ENCODE measurements around the gene CXorf38. TPM values are rescaled to one million over a fixed set of nuclear protein-coding genes. Genes with fewer than 3 reads are reported as not detected.
"Not testable (repeated sequence)": the region's sequence is repeated elsewhere in the genome, so short reads cannot be mapped to it uniquely, and the experiment has no call there.

Gene CXorf38
- total RNA-seq, 1 experiment from 2014 or later, result 19.8 TPM

DNA sequence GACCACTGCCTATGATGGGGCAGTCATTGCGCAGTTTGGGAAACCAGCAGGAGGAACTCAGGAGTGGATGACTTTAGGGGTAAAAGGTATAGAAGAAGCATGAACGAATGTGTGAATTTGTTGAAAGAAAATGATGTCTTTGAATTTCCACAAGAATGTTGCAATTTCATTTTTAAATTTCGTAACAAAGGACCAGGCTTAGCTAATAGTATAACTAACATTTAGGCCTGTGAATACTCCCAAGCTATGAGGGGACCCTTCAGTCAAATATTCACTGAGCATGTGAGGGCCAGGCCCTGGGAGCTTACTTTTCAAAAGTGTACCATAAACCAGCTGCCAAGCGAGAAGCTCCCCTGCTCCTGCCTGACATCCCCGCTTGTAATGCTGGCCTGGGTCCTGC, 18.9 kb downstream of the CXorf38 start:
- no peak for DNase-seq (ENCODE audit: low read depth)

DNA sequence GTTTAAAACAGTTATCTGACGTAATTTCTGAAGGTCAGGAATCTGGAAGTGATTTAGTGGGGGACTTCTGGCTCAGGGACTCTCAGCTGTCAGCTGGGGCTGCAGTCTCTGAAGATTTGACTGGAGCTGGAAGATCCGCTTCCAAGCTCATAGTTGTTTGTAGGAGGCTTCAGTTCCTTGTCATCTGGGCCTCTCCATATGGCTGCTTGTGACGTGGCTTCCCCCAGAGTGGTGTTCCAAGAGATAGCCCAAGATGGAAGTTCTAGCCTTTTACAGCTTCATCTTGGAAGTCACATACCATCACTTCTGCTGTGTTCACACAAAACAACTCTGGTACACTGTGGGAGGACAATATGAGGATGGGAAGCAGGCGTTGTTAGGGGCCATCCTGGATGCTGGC, 22.1 kb downstream of the CXorf38 start:
- DNase-seq (ENCODE audit: low read depth), result no peak

DNA sequence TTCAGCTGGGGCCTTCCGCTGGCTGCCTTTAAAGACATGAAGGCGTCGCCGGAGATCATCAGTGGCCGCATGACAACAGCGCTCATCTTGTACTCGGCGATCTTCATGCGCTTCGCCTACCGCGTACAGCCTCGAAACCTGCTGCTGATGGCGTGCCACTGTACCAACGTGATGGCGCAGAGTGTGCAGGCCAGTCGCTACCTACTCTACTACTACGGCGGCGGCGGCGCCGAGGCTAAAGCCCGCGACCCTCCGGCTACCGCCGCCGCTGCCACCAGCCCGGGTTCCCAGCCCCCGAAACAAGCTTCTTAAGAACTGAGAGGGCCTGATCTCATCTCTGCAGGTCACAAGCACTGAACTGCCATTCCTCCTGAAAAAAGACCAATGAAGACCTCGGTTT, 23.7 kb downstream of the CXorf38 start:
- no peak for DNase-seq (ENCODE audit: low read depth)

DNA sequence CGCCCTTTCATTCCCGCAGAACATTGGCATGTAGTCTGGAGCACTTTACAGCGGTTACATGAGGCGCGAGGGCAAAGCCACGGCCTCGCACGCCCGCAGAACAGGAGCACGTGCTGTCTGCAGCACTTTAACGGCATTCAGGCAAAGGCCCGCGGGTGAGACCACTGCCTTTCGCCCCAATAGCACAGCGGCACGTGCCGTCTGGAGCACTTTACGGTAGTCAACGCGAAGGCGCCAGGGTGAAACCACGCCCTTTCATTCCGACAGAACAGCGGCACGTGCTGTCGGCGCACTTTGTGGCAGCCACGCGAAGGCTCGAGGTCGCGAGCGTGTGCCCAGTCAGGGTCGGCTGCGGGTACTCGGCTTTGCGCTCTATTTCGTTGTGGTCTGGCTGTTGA, 24.2 kb downstream of the CXorf38 start, which contains the start of gene MPC1L:
Gene MPC1L (plus strand): TSS at position 290 of the 398 bp plus-strand sequence. CDS start 138 bp downstream, outside the sequence.
- DNase-seq (ENCODE audit: low read depth), result no peak

DNA sequence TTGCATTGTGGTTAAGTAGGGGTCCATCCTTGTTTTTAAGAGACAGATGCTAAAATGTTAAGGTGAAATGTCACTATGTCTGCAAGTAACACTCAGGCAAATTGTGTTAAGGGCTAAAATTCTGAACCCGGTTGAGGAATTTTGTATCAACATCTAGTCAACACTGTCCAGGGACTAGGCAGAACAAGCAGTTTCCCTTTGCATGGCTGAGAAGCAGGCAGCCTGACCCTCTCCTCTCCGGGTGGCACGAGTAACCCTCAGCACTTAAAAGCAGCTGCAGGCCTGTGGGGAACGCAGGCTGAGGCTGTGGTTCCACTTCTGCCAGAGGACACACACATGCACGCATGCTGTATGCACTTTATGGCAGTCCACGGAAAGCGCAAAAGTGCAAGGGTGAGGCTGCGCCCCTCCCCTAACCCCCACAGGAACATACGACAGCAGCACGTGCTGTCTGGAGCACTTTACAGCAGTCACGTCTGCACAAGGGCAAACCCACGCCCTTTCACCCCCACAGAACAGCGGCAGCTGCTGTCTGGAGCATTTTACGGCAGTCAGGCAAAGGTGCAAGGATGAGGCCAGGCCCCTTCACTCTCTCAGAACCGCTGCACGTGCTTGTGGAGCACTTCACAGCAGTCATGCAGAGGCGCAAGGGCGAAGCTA, 24.8 kb downstream of the CXorf38 start:
- DNase-seq (ENCODE audit: low read depth), result no peak

DNA sequence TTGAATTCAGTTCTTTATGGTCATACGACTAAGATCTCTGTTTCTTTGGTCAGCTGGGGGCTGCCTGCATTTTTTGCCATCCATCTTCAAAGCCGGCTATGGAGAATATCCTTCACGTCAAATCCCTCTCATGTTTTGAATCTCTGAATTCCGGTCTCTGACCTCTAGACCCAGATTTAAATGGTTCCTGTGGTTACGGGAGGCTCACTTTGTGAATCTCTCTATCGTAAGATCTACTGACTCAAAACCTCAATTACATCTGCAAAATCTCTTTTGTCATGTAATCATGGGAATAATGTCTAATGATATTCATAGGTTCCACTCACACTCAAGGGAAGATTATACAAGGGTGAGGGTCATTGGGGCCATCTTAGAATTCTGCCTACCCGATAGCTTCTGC, 29.8 kb downstream of the CXorf38 start:
- no peak for DNase-seq (ENCODE audit: low read depth)

DNA sequence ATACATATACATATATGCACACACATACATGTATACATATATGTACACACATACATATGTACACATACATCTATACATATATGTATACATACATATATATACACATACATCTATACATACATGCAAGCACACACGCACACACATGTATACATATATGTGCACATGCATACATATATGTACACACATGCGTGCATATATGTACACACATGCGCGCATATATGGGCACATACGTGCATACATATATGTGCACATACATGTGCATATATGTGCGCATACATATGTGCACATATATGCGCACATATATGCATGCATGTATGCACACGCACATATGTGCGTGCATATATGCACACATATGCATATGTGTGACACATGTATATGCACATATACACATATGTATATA, 31.4 kb downstream of the CXorf38 start:
- DNase-seq (ENCODE audit: low read depth), result no peak

DNA sequence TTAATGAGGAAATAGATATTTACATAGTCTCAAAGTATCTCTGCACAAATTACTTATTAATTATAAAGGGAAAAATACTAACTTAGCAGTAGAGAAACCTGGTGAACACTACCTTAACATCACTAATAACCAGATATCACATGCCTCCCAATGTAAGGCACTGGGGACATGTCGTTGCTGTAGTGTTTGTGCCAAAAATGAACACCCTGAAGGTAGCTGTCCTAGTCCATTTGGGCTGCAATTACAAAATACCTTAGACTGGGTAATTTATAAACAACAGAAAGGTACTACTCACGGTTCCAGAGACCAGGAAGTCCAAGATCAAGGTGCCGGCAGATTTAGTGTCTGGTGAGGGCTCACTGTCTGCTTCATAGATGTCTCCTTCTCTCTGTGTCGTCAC, 34.9 kb downstream of the CXorf38 start:
- no peak for DNase-seq (ENCODE audit: low read depth)

DNA sequence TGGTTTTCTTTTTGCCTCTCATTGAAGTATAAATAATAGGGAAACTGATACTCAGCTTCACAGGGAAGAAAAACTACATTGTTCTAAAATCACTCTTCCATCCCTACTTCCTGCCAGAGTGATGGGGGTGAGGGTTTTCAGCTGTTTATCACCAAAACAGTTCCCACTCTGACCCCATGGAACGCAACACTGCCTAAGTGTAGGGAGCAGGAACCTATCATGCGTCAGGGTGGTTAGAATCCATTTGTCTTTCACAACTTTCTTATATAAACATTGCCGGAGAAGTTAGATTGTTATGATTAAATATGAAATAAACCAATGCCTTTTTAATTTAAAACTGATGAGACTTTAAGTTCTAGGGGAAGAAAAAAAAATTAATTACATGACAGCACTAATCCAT, 40.0 kb downstream of the CXorf38 start:
- DNase-seq (ENCODE audit: low read depth), result no peak

DNA sequence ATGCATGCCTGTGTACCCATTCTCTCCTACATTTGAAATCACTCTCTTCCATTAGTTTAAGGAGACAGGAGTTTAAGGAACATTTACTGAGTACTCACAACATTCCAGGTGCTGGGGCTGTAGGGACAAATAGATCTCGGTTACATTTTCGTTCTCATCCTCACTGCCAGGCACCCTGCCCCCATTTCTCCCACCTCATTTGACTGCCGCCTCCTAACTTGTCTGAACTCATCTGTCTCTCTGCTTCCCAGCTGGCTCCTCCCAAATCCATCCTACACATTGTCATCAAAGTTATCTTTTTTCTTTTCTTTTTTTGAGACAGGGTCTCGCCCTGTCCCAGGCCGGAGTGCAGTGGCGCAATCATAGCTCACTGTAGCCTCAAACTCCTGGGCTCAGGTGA, 43.9 kb downstream of the CXorf38 start:
- DNase-seq (ENCODE audit: low read depth), result no peak

DNA sequence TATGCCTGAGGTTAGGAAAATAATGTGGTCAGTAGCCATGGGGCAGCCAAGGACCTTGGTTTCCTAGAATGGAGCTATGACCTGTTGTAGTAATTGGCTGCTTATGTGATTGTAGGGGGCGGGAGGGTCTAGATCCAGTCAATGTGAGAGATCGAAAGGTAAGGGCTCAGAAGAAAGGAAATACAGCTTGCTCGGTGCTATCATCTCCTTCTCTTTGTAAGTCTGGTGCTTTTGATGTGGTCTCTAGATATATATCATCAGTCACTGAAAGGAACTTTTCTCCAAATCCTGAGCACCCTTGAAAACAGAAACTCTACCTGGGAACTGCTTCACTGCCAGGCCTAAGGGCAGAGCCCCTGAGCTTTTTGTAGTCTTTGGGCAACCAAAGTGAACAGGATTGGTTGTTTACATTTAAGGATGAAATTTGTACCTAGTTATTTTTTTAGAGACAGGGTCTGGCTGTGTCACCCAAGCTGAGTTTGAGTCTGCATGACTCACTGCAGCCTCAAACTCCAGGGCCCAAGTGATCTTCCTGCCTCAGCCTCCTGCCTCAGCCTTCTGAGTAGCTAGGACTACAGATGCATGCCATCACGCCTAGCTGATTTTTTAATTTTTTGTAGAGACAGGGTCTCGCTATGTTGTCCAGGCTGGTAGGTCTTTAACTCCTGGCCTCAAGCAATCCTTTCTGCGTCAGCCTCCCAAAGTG, 57.6 kb downstream of the CXorf38 start:
- DNase-seq (ENCODE audit: low read depth), result not testable (repeated sequence)

DNA sequence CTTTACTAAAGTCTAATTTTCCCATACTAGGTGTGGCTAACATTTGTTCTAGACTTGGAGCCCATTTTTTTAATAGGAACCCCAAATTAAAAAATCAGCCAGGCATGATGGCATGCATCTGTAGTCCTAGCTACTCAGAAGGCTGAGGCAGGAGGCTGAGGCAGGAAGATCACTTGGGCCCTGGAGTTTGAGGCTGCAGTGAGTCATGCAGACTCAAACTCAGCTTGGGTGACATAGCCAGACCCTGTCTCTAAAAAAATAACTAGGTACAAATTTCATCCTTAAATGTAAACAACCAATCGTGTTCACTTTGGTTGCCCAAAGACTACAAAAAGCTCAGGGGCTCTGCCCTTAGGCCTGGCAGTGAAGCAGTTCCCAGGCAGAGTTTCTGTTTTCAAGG, 59.7 kb downstream of the CXorf38 start:
- DNase-seq (ENCODE audit: low read depth), result not testable (repeated sequence)

DNA sequence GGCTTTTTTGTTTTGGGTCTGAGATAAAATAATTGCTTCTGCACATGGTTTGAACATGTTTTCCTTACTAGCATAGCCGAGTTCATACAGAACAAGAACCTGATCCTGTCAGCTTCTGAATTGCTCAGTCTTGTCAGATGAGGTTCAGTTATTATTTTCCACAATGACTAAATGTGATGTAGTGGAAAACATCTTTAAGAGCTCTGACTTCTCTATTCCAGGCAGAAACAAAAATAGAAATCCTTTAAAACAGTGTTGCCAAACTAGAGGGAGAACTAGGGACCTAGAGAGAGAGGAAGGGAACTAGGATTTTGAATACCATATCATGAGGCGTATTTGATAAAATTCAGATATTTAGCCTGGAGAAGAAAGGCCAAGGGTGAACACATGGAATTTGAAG, 64.5 kb downstream of the CXorf38 start:
- no peak for DNase-seq (ENCODE audit: low read depth)

DNA sequence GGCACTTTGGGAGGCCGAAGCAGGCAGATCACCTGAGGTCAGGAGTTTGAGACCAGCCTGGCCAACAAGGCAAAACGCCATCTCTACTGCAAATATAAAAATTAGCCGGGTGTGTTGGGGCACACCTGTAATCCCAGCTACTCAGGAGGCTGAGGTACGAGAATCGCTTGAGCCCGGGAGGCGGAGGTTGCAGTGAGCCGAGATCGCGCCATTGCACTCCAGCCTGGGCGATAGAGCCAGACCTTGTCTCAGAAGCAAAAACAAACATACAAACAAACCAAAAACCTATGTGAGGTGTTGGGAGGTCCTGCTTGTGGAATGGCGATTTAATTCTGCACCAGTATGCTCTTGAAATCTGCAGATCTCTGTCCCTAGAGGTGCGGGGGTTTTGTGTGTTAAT, 65.2 kb downstream of the CXorf38 start:
- DNase-seq (ENCODE audit: low read depth), result not testable (repeated sequence)

DNA sequence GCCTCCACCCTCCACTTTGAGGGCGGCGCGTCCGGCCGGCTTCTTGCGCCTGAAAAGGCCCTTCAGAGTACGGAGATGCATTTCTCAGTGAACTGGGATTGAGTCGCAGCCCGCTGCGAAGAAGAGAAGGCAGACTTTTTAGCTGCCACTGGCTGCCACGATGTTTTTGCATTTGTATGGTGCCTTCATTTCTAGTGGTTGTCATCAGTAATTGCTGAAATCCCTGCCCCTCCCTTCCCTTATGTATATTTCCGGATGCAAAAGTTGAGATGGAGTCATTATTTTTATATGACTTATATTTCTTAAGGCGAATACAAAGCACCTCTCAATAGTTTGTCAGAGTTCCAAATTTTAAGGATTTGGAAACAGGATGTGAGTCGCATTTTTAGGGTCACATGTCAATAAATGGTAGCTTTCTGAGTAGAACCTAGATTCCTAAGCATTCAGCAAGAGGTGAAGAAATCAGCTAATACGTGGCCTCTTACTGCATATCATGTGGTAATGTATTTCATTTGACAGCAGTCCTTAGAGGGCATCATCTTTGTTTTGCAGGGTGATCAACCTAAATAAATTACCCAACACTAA, 65.9 kb downstream of the CXorf38 start:
- DNase-seq (ENCODE audit: low read depth), result peak; percentile 4

DNA sequence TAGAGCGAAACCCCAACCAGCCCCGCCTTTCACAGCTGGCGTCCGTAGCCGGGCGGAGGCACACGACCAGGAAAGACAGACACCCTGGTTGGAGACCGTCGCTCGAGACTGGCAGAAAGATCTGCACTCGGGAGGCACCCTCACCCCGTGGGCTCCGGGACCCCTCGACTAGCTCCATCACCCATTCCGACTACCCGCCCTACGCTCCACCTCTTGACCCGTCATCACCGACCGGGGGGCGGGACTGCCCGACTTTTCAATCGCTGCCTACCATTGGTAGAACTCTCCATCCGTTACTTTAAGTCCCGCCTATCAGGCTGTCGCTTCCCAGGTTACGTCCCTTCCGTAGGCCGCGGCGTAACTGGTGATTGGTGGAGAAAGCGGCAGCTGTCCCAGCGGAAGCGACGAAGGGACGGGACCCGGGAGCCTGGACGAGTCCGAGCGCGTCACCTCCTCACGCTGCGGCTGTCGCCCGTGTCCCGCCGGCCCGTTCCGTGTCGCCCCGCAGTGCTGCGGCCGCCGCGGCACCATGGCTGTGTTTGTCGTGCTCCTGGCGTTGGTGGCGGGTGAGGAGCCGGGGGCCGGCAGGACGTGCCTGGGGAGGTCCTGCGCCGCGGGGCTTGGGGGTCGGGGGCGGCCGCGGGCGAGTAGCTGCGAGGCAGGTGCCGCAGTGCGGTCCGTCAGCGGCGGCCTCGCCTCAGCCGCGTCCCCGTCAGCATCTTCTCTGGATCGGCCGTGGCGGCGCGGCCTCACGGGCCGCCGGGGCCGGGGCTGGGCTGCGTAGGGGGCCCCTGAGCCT, 66.6 kb downstream of the CXorf38 start, which contains the start of gene ATP6AP2:
Gene ATP6AP2 (plus strand): TSS at position 434 of the 799 bp plus-strand sequence. CDS start 96 bp downstream, at position 530.
- peak; percentile 92 for DNase-seq (ENCODE audit: low read depth)

DNA sequence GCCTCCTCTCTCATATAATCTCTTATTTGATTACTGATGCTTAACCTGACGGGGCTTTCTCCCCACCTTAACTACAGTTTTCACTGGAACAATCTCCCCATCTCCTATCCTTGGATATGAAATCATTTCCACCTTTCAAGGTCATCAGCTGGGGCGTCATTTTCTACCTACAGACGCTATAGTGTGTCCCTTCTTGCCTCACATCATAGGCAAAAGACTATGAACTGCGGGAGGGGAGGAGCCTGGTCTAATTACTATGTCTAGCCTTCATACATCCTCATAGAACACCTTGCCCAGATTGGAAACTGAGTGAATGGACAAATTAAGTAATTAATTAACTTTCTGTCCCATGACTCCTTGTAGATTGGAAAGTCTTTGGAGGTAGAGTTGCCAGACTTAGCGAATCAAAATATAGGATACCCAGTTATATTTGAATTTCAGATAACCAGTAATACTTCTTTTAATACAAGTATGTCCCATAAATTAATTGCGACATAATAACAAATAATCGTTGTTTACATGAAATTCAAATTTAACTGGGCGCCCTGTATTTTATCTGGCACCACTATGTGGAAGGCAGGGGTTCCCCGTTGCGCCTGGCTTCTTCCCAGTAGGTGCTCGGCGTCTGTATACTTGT, 67.3 kb downstream of the CXorf38 start:
- DNase-seq (ENCODE audit: low read depth), result no peak

DNA sequence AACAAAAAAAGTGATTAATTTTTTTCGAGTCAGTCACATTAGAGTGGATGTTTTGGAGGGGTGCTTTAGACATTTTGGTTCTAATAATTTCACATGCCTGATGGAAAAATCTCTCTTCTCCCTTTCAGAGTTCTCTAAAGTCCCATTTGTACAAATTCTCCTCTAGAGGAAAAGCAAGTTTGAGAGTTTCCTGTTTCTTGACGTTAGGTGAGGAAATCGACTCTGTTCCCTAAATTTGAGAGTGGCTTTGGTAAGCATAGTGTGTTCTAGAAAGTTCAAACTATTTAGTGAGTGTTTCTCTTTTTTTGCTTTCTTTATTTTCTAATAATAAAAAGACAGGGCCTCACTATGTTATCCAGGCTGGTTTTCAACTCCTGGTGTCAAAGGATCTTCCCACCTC, 68.2 kb downstream of the CXorf38 start:
- DNase-seq (ENCODE audit: low read depth), result no peak

DNA sequence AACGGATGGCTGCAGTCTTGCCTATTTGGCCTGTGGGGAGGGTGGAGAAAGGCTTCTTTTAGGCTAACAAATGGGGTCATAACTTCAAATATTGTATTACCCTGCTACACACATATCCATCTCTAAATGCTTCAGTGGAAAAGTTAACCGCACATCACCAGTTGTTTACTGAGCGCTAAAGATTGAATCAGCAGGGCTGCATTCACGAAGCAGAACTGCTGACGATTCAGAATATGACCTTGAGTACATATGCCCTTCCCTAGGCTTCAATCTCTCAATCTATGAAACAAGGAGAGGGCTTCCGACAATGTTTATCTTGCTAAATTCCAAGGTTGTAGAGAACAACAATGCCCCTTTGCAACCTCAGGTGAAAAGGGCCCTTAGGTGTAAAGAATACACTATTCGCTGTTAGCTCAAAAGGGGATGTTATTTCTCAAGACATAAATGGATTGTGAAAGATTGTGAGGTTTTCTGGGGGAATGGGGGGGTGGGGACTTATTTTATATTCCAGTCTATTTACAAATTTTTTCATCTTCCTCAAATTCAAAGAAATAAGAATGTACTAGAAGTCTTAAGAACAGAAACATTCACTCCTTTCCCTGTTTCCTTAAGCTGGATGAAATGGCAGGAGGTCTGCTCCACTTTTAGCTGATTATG, 69.2 kb downstream of the CXorf38 start:
- no peak for DNase-seq (ENCODE audit: low read depth)

Data from Daoy (cell line).